Measurements from ENCODE around the gene PSMD5. TPM values are rescaled to one million over a fixed set of nuclear protein-coding genes. Genes with fewer than 3 reads are reported as not detected.

Gene PSMD5
- total and polyA plus RNA-seq, 9 of the 15 experiments (the other 6 are each of a cell fraction or from before 2014, with no cell fraction given): 46.4 to 148 (median 76.3) TPM

DNA sequence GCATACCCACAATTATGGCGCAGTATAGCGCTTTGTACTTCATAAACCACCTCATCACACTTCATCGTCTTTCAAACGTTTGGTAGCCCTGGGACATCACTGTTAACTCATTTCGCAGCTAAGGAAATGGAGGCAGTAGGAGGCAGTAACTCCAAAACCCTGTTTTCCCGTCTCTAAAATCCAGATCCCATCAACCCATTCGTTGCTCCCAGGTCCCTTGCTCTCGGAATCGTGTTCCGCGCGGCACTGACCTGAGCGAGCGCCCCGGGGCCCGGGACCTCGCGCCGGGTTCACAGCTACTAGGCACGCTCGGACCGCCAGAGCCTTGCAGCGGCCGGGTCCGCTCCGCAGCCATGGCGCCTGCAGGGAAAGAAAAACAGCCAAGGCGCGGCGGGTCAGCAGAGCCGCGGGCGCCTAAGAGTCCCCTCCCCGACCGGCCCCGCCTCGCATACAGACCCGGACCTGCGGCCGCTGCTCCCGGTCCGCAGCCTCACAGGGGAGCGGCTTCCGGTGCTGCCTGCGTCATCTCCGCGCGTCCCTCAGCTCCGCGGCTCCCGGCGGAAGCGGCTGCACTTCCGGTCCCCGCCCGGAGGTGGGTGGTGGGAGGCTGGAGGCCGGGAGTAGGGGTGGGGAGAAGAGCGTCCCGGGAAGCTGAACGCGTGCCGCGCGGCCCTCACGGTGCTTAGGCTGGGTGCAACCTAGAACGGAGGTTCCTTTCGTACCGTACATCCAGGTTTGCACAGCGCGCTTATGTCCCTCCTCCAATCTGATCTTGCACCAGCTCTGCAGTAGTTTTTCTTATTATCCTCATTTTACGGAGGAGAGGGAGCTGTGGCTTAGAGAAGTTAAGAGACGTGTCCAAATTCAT, 49.6 kb downstream of the PSMD5 start, which contains the start of gene FBXW2 (continued):
- TF ChIP-seq ZNF224 (CRISPR knock-in tag; IDR thresholded peaks at IDR 0.05) (no peak), YY1 (IDR thresholded peaks at IDR 0.05; ENCODE audit: borderline replicate concordance in 1 of 3, control insufficient read depth in 1 of 3, extremely low read depth in 1 of 3, insufficient read depth in 3 of 3, insufficient read length in 1 of 3, insufficient replicate concordance in 2 of 3, low read depth in 1 of 3, low read length in 2 of 3) (peak in 1 of 3 experiments; percentile 84), ZHX1 (conservative IDR thresholded peaks at IDR 0.05; ENCODE audit: low read length) (peak; percentile 18; the same call in 1 of the 2 replicates), ZNF830 (CRISPR knock-in tag; IDR thresholded peaks at IDR 0.05) (peak; percentile 82; the same call in 1 of the 2 replicates), ZKSCAN8 (CRISPR knock-in tag; IDR thresholded peaks at IDR 0.05) (no peak), ZBTB34 (CRISPR knock-in tag; IDR thresholded peaks at IDR 0.05) (no peak), BRF1 (IDR thresholded peaks at IDR 0.05; ENCODE audit: borderline replicate concordance, extremely low read depth, insufficient read length) (no peak), CHD2 (IDR thresholded peaks at IDR 0.05; ENCODE audit: low read depth, low read length) (peak; percentile 16; the same call in 1 of the 2 replicates), SMARCA4 (IDR thresholded peaks at IDR 0.05) (0 out of 2 replicates have a peak, but pooled peaks have one; percentile 26), ZC3H8 (IDR thresholded peaks at IDR 0.05) (0 out of 2 replicates have a peak, but pooled peaks have one; percentile 30), ZNF12 (CRISPR knock-in tag; IDR thresholded peaks at IDR 0.05) (peak; percentile 40; the same call in 1 of the 2 replicates), BMI1 (IDR thresholded peaks at IDR 0.05; ENCODE audit: low read length) (no peak), ZFPM2 (CRISPR knock-in tag; IDR thresholded peaks at IDR 0.05) (no peak; the same call in 1 of the 2 replicates), TGIF2 (CRISPR knock-in tag; IDR thresholded peaks at IDR 0.05) (no peak), ZNF589 (CRISPR knock-in tag; IDR thresholded peaks at IDR 0.05; ENCODE audit: low read depth) (peak; percentile 2; the same call in 1 of the 2 replicates), AFF4 (CRISPR knock-in tag; IDR thresholded peaks at IDR 0.05) (0 out of 2 replicates have a peak, but pooled peaks have one; percentile 66), SRSF9 (IDR thresholded peaks at IDR 0.05; ENCODE audit: borderline replicate concordance, low read depth, low read length) (no peak), HOXB6 (CRISPR knock-in tag; IDR thresholded peaks at IDR 0.05; ENCODE audit: borderline replicate concordance) (no peak), POLR2B (IDR thresholded peaks at IDR 0.05; ENCODE audit: low read depth, partially characterized antibody) (peak; percentile 98), WHSC1 (IDR thresholded peaks at IDR 0.05; ENCODE audit: low read length) (no peak)
